PFSK-1 (cell line): Measurements from ENCODE around the gene CYSLTR2.

ENCODE experiments used
- FOXP2 ChIP-seq: optimal IDR thresholded peaks from 2 replicates; pipeline ENCODE3; 2011; ENCODE audit warnings: borderline replicate concordance, control low read depth, inconsistent platforms; ENCODE audit not compliant: insufficient read depth; ENCODE audit errors: extremely low read length, extremely low read depth
- POLR2AphosphoS5 ChIP-seq: IDR thresholded peaks from 2 replicates; pipeline ENCODE4 v1.6.1; 2012; ENCODE audit warnings: low read depth, mild to moderate bottlenecking, control low read depth, low read length, moderate library complexity
- REST ChIP-seq, 2 experiments: IDR thresholded peaks; 2 replicates each; pipeline versions ENCODE4 v1.6.1 to v1.8.0; 2011 to 2012; ENCODE audit warnings: low read depth in 2 of 2, low read length in 2 of 2, control low read depth in 1 of 2, inconsistent platforms in 1 of 2, mild to moderate bottlenecking in 1 of 2, moderate library complexity in 1 of 2; ENCODE audit not compliant: insufficient read depth in 1 of 2
- SIN3A ChIP-seq: IDR thresholded peaks from 2 replicates; pipeline ENCODE4 v1.6.1; 2012; ENCODE audit warnings: mild to moderate bottlenecking, low read length, moderate library complexity, borderline replicate concordance; ENCODE audit not compliant: insufficient read depth
- TAF1 ChIP-seq: IDR thresholded peaks from 2 replicates; pipeline ENCODE4 v1.6.1; 2012; ENCODE audit warnings: low read length, control low read depth, borderline replicate concordance; ENCODE audit not compliant: insufficient read depth

Gene CYSLTR2

DNA sequence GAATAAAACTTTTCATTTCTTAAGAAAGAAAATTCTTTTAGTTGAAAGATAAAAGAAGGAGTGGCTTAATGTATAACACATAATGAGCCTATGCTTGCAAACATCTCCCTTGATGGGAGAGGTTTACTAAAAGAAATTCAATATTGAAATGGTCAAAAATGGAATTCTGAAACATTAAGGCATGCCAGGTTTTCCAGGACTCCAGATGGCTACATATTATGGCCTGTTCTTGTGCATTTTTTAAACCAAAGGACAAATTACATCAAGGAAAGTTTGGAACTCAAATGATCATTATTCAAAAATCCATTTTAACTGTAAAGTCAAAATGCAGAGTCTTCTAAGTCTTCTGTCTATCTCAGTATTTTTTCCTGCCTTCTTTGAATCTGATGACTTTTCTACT, 19.1 kb upstream of the CYSLTR2 start:
- TF ChIP-seq REST (IDR thresholded peaks at IDR 0.05; ENCODE audit: insufficient read depth in 1 of 2, low read depth in 2 of 2, low read length in 2 of 2) (no peak), FOXP2 (no peak), TAF1 (no peak), SIN3A (no peak), POLR2AphosphoS5 (no peak)

- no peak for TF ChIP-seq TAF1
- no peak for TF ChIP-seq POLR2AphosphoS5
- no peak for TF ChIP-seq SIN3A
- TF ChIP-seq FOXP2 = no peak
- no peak for TF ChIP-seq REST (IDR thresholded peaks at IDR 0.05; ENCODE audit: insufficient read depth in 1 of 2, low read depth in 2 of 2, low read length in 2 of 2)
These were observed 18.3 kb upstream of the CYSLTR2 start for GRCh38 chr13:48635478-48635877.

DNA sequence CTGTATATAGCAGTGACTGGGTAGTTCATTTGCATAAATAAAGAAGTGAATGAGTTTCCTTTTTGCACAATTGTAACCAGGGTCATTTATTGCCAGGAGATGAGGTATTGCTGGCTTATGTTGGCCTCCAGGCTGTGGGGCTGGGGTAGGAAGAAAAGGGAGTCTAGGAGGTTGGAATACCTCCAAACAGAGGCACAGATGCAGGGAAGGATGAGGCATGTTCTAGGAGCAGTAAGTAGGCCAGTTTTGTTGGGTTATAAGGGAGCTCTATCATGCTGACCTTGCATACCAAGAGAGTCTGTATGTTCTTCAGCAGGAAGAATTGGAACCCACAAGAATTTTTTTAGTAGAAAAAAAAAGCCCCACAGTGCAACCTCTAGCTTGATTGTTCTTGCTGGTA, 17.2 kb upstream of the CYSLTR2 start:
- TF ChIP-seq REST (IDR thresholded peaks at IDR 0.05; ENCODE audit: insufficient read depth in 1 of 2, low read depth in 2 of 2, low read length in 2 of 2) (no peak), SIN3A (no peak), POLR2AphosphoS5 (no peak), TAF1 (no peak), FOXP2 (no peak)

- no peak for TF ChIP-seq REST (IDR thresholded peaks at IDR 0.05; ENCODE audit: insufficient read depth in 1 of 2, low read depth in 2 of 2, low read length in 2 of 2)
- TF ChIP-seq POLR2AphosphoS5 = no peak
- no peak for TF ChIP-seq TAF1
- no peak for TF ChIP-seq FOXP2
- TF ChIP-seq SIN3A = no peak
These were observed 16.1 kb upstream of the CYSLTR2 start for GRCh38 chr13:48637601-48638000.

GRCh38 chr13:48640767-48641166, 13.0 kb upstream of the CYSLTR2 start:
- TF ChIP-seq POLR2AphosphoS5 = no peak
- TF ChIP-seq FOXP2 = no peak
- TF ChIP-seq SIN3A = no peak
- TF ChIP-seq REST (IDR thresholded peaks at IDR 0.05; ENCODE audit: insufficient read depth in 1 of 2, low read depth in 2 of 2, low read length in 2 of 2) = no peak
- no peak for TF ChIP-seq TAF1
